SK-N-SH treated with all-trans-retinoic acid at 6 μM for 48 hours (cell line): Measurements from ENCODE around the gene TCEAL3.

ENCODE experiments used
- ATAC-seq: fragments of 200-7000 bp; cut with Tn5 transposase; 3 replicates; pipeline ENCODE4 v1.9.1; 2020; ENCODE audit warnings: mild to moderate bottlenecking, moderate library complexity
- ARNTL ChIP-seq: fragments of 450-650 bp; formaldehyde crosslinking; IDR thresholded peaks from 2 replicates; pipeline ENCODE4 v1.5.0; 2020; ENCODE audit warnings: low read depth, mild to moderate bottlenecking, moderate library complexity, borderline replicate concordance
- BACH2 ChIP-seq: fragments of 250-450 bp; sonication (Bioruptor Pico); IDR thresholded peaks from 2 replicates; pipeline ENCODE4 v1.9.0; 2021; ENCODE audit warnings: mild to moderate bottlenecking, borderline replicate concordance
- CSDC2 ChIP-seq: fragments of 250-450 bp; sonication (Bioruptor Pico); IDR thresholded peaks from 2 replicates; pipeline ENCODE4 v1.5.0; 2020; ENCODE audit warnings: mild to moderate bottlenecking, moderate library complexity
- ESRRG ChIP-seq: fragments of 250-450 bp; sonication (Bioruptor Pico); IDR thresholded peaks from 2 replicates; pipeline ENCODE4 v1.6.1; 2021; ENCODE audit warnings: mild to moderate bottlenecking
- ISL1 ChIP-seq: fragments of 250-450 bp; sonication (Bioruptor Pico); IDR thresholded peaks from 2 replicates; pipeline ENCODE4 v2.1.2; 2022; ENCODE audit warnings: mild to moderate bottlenecking, moderate library complexity
- PATZ1 ChIP-seq: fragments of 250-450 bp; sonication (Bioruptor Pico); IDR thresholded peaks from 2 replicates; pipeline ENCODE4 v1.8.0; 2020; ENCODE audit warnings: mild to moderate bottlenecking, moderate library complexity, borderline replicate concordance
- PPARA ChIP-seq: fragments of 250-450 bp; sonication (Bioruptor Pico); IDR thresholded peaks from 2 replicates; pipeline ENCODE4 v1.5.0; 2020; ENCODE audit warnings: mild to moderate bottlenecking, borderline replicate concordance
- RARB ChIP-seq: fragments of 250-450 bp; sonication (Bioruptor Pico); IDR thresholded peaks from 2 replicates; pipeline ENCODE4 v1.8.0; 2021; ENCODE audit warnings: mild to moderate bottlenecking, moderate library complexity
- SNAI2 ChIP-seq: fragments of 250-450 bp; sonication (Bioruptor Pico); IDR thresholded peaks from 2 replicates; pipeline ENCODE4 v1.5.0; 2020; ENCODE audit warnings: mild to moderate bottlenecking, moderate library complexity
- TCF4 ChIP-seq: fragments of 250-450 bp; sonication (Bioruptor Pico); IDR thresholded peaks from 2 replicates; pipeline ENCODE4 v1.8.0; 2021; ENCODE audit warnings: mild to moderate bottlenecking, moderate library complexity, borderline replicate concordance
- TOX ChIP-seq: fragments of 250-450 bp; sonication (Bioruptor Pico); IDR thresholded peaks from 2 replicates; pipeline ENCODE4 v1.8.0; 2021; ENCODE audit warnings: mild to moderate bottlenecking, moderate library complexity, borderline replicate concordance
- TSHZ2 ChIP-seq: fragments of 250-450 bp; sonication (Bioruptor Pico); IDR thresholded peaks from 2 replicates; pipeline ENCODE4 v1.5.0; 2020; ENCODE audit warnings: mild to moderate bottlenecking, moderate library complexity
- ZC3H10 ChIP-seq: fragments of 250-450 bp; sonication (Bioruptor Pico); IDR thresholded peaks from 2 replicates; pipeline ENCODE4 v1.5.1; 2021; ENCODE audit warnings: mild to moderate bottlenecking, moderate library complexity
- ZFP3 ChIP-seq: fragments of 250-450 bp; sonication (Bioruptor Pico); IDR thresholded peaks from 2 replicates; pipeline ENCODE4 v1.5.0; 2020; ENCODE audit warnings: mild to moderate bottlenecking, moderate library complexity
- ZFP30 ChIP-seq: fragments of 450-650 bp; formaldehyde crosslinking; IDR thresholded peaks from 2 replicates; pipeline ENCODE4 v1.5.0; 2022; ENCODE audit warnings: mild to moderate bottlenecking, moderate library complexity
- ZNF565 ChIP-seq: fragments of 450-650 bp; formaldehyde crosslinking; conservative IDR thresholded peaks from 2 replicates; pipeline ENCODE4 v1.5.0; 2020; ENCODE audit warnings: low read depth, mild to moderate bottlenecking, moderate library complexity
- ZNF8 ChIP-seq: fragments of 450-650 bp; formaldehyde crosslinking; IDR thresholded peaks from 2 replicates; pipeline ENCODE4 v1.5.0; 2020; ENCODE audit warnings: mild to moderate bottlenecking, moderate library complexity
- TF ChIP-seq, protein P1 (sequence below): fragments of 250-450 bp; sonication (Bioruptor Pico); IDR thresholded peaks from 2 replicates; pipeline ENCODE4 v1.8.0; 2021; ENCODE audit warnings: low read depth, mild to moderate bottlenecking, moderate library complexity, borderline replicate concordance
- TF ChIP-seq, protein P2 (sequence below): fragments of 250-450 bp; sonication (Bioruptor Pico); IDR thresholded peaks from 2 replicates; pipeline ENCODE4 v1.5.1; 2020; ENCODE audit warnings: low read depth, mild to moderate bottlenecking, moderate library complexity

TCEAL3 gene

DNA sequence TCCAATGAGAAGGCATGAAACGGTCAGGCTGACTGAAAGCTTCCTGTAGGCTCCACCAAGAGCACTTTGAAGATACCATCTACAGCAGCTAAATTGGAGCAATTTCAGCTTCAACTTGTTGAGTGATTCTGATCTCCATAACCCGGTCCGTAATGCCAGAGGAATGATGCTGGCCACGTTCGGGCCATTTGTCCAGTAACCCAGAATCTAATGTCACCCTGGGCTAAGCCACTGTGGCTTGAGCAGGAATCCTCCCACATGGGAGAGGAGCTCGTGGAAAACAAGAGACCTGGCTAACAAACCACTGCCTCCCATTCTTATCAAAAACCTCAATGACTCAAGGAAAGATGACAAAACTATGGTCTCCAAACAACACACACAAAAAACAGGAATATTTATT is 36.6 kb upstream of the TCEAL3 start:
- TF ChIP-seq TSHZ2 (CRISPR knock-in tag): no peak
- ATAC-seq: no peak

DNA sequence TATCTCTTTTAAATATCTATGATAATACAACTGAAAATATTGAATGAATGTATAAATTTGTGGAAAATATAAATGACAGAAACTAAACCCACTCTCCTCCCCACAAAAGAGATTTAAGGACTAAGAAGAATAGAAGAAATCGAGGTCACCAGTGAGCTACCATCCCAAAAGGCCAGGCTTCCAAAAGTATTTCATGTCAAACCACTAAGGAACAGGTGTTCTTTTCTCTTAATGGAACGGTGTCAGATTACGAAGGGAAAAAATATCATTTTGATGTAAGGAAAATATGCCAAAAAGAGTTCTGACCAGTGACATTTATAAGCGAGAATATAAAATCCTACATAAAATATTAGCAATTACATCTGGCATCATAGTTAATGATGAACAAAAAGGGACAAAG is 36.0 kb upstream of the TCEAL3 start:
- ATAC-seq: no peak
- TF ChIP-seq ZNF565: no peak
- TF ChIP-seq TSHZ2 (CRISPR knock-in tag): no peak
- TF ChIP-seq TCF4 (CRISPR knock-in tag): no peak
- no peak for TF ChIP-seq PATZ1
- no peak for TF ChIP-seq BACH2 (CRISPR knock-in tag)
- no peak for TF ChIP-seq ZFP3 (CRISPR knock-in tag)
- TF ChIP-seq ISL1 (CRISPR knock-in tag): no peak
- TF ChIP-seq ZFP30: no peak
- TF ChIP-seq RARB (CRISPR knock-in tag): no peak
- no peak for TF ChIP-seq PPARA (CRISPR knock-in tag)
- no peak for TF ChIP-seq ZNF8 (CRISPR knock-in tag)
- TF ChIP-seq TOX (CRISPR knock-in tag): no peak
- TF ChIP-seq, protein P1, sequence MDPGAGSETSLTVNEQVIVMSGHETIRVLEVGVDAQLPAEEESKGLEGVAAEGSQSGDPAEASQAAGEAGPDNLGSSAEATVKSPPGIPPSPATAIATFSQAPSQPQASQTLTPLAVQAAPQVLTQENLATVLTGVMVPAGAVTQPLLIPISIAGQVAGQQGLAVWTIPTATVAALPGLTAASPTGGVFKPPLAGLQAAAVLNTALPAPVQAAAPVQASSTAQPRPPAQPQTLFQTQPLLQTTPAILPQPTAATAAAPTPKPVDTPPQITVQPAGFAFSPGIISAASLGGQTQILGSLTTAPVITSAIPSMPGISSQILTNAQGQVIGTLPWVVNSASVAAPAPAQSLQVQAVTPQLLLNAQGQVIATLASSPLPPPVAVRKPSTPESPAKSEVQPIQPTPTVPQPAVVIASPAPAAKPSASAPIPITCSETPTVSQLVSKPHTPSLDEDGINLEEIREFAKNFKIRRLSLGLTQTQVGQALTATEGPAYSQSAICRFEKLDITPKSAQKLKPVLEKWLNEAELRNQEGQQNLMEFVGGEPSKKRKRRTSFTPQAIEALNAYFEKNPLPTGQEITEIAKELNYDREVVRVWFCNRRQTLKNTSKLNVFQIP (CRISPR knock-in tag): no peak

GRCh38 chrX:103573202-103573601 is 34.6 kb upstream of the TCEAL3 start:
- no peak for ATAC-seq
- no peak for TF ChIP-seq TSHZ2 (CRISPR knock-in tag)
- no peak for TF ChIP-seq BACH2 (CRISPR knock-in tag)
- no peak for TF ChIP-seq ESRRG (CRISPR knock-in tag)
- TF ChIP-seq PATZ1: no peak
- no peak for TF ChIP-seq ZNF565
- no peak for TF ChIP-seq CSDC2 (CRISPR knock-in tag)
- no peak for TF ChIP-seq RARB (CRISPR knock-in tag)
- TF ChIP-seq ARNTL: no peak
- no peak for TF ChIP-seq TOX (CRISPR knock-in tag)
- TF ChIP-seq, protein P2, sequence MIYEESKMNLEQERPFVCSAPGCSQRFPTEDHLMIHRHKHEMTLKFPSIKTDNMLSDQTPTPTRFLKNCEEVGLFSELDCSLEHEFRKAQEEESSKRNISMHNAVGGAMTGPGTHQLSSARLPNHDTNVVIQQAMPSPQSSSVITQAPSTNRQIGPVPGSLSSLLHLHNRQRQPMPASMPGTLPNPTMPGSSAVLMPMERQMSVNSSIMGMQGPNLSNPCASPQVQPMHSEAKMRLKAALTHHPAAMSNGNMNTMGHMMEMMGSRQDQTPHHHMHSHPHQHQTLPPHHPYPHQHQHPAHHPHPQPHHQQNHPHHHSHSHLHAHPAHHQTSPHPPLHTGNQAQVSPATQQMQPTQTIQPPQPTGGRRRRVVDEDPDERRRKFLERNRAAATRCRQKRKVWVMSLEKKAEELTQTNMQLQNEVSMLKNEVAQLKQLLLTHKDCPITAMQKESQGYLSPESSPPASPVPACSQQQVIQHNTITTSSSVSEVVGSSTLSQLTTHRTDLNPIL (CRISPR knock-in tag): no peak
- TF ChIP-seq ZC3H10 (CRISPR knock-in tag): no peak
- TF ChIP-seq ZFP3 (CRISPR knock-in tag): no peak
- TF ChIP-seq ISL1 (CRISPR knock-in tag): no peak
- TF ChIP-seq PPARA (CRISPR knock-in tag): no peak
- TF ChIP-seq ZNF8 (CRISPR knock-in tag): no peak
- TF ChIP-seq TCF4 (CRISPR knock-in tag): no peak
- TF ChIP-seq, protein P1 (CRISPR knock-in tag): no peak
- TF ChIP-seq SNAI2 (CRISPR knock-in tag): no peak
